ENCODE measurements around the gene PLPPR5. TPM values are rescaled to one million over a fixed set of nuclear protein-coding genes. Genes with fewer than 3 reads are reported as not detected.

The PLPPR5 gene
- total and polyA plus RNA-seq, 2 experiments from 2014 or later = not detected

DNA sequence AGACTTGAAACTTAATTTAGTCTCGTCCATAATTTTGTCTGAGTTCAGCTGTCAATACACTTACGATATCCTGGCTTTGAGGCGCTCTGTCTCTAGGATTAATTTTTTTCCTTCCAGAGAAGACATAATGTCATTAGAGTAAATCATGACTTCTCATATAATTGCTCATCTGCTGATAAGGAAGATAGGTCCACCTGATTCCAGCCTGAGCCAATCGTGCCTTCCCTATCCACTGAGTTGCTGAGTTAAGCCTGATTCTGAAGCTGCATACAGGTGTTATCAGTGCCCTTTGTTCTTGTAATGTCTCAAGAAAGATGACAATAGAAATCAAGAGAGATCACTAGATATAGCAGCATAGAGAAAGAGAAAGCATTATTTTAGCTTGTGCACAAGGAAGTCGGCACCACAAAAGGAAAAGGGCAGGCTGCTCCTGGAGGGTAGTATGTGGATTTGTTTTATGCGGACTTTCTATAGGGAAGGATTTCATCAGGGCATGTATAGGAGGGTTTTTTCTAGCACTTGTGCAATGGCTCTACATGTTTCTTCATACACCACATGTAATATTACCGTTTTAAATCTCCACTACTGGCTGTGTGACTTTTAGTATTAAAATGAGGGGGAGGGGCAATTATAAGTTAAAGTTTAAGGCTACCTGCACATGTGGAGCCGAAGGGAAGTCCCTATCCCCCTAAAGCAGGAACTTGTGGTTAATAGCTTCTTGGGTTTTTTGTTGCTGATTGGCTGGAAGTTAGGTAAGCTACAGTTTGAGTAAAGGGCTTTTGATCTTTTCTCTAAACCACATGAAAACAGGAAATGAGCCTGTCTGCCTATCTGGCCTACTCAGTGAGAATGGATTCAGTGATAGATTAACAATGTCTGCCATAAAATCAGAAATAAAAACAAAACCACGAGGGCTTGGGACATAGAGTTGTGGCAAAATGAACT lies 133.4 kb downstream of the PLPPR5 start:
- Histone ChIP-seq H3K27ac (no peak overlapping the region), H3K4me2 (ENCODE audit: unreplicated experiment) (no peak overlapping the region), H3K27me3 (replicated peaks; ENCODE audit: insufficient read depth) (no peaks in the 10 kb centered on the region), H3K4me1 (ENCODE audit: insufficient read depth) (no peaks in the 10 kb centered on the region), H2AFZ (no peak overlapping the region), H3K9me3 (ENCODE audit: low read depth) (no peaks in the 10 kb centered on the region), H3K9ac (no peak overlapping the region), H3K4me3 (no peak overlapping the region), H3K9me2 (ENCODE audit: insufficient read depth) (0 out of 2 replicates have a peak, but pooled peaks cover 4% of the 10 kb centered on the region), H3F3A (ENCODE audit: insufficient read depth) (no peaks in the 10 kb centered on the region), H3K79me2 (ENCODE audit: insufficient read depth) (no peaks in the 10 kb centered on the region), H3K36me3 (ENCODE audit: low read depth) (no peaks in the 10 kb centered on the region), H4K20me1 (ENCODE audit: insufficient read depth) (no peaks in the 10 kb centered on the region)
- 73 to 75% methylated on average over 9 of the region's 9 CpGs for WGBS, 2 experiments (ENCODE audit: low coverage in 1 of 2, low lambda C conversion rate in 2 of 2, missing lambda C conversion rate in 2 of 2)
- DNase-seq = no peak
- in situ Hi-C loops (cut with MboI) = no loop called here
- no peak for TF ChIP-seq EZH2phosphoT487 (IDR thresholded peaks at IDR 0.05; ENCODE audit: insufficient read depth, low read depth)
- no peak for TF ChIP-seq EZH2 (IDR thresholded peaks at IDR 0.05; ENCODE audit: insufficient read depth, poor library complexity, severe bottlenecking)

DNA sequence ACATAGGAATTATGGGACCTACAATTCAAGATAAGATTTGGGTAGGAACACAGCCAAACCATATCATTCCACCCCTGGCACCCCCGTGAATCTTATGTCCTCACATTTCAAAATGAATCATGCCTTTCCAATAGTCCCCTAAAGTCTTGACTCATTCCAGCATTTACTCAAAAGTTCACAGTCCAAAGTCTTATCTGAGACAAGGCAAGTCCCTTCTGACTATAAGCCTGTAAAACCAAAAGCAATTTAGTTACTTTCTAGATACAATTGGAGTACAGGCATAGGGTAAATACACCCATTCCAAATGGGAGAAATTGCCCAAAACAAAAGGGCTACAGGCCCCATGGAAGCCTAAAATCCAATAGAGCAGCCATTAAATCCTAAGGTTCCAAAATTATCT lies 138.9 kb downstream of the PLPPR5 start:
- Histone ChIP-seq H3K9me3 (ENCODE audit: low read depth) (no peaks in the 10 kb centered on the region), H3K4me1 (ENCODE audit: insufficient read depth) (no peaks in the 10 kb centered on the region), H3K27ac (no peak overlapping the region), H3K9ac (no peak overlapping the region), H3K27me3 (replicated peaks; ENCODE audit: insufficient read depth) (no peaks in the 10 kb centered on the region), H3F3A (ENCODE audit: insufficient read depth) (no peaks in the 10 kb centered on the region), H3K79me2 (ENCODE audit: insufficient read depth) (no peaks in the 10 kb centered on the region), H4K20me1 (ENCODE audit: insufficient read depth) (no peaks in the 10 kb centered on the region), H2AFZ (no peak overlapping the region), H3K4me2 (ENCODE audit: unreplicated experiment) (no peak overlapping the region), H3K36me3 (ENCODE audit: low read depth) (no peaks in the 10 kb centered on the region), H3K4me3 (no peak overlapping the region), H3K9me2 (ENCODE audit: insufficient read depth) (0 out of 2 replicates have a peak, but pooled peaks cover 4% of the 10 kb centered on the region)
- DNase-seq = no peak
- in situ Hi-C loops (cut with MboI) = no loop called here
- 37 to 57% methylated on average over 1 of the region's 1 CpG for WGBS, 2 experiments (ENCODE audit: low coverage in 1 of 2, low lambda C conversion rate in 2 of 2, missing lambda C conversion rate in 2 of 2)
- no peak for TF ChIP-seq EZH2 (IDR thresholded peaks at IDR 0.05; ENCODE audit: insufficient read depth, poor library complexity, severe bottlenecking)
- no peak for TF ChIP-seq EZH2phosphoT487 (IDR thresholded peaks at IDR 0.05; ENCODE audit: insufficient read depth, low read depth)

DNA sequence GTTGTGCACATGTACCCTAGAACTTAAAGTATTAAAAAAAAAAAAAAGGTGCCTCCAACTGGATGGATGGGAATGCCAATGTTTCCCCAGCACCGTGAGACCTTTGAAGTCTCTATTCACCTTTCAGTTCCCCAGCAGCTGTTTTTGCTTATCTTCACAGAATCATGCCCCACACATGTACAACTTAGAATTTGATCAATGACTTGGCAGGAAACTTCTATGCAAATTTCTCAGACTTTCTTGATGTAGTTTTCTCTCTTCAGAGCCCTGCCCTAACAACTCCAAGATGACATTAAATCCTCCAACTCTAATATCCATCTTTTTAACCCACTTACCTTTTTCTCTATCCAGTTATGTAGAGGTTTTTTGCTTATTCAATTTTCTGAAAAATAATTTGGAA lies 144.3 kb downstream of the PLPPR5 start:
- DNase-seq = no peak
- H3K9ac ChIP-seq = no peak overlapping the region
- no peaks in the 10 kb centered on the region for H3K36me3 ChIP-seq (ENCODE audit: low read depth)
- 28% methylated on average over 1 of the region's 1 CpG for WGBS, 2 experiments (ENCODE audit: low coverage in 1 of 2, low lambda C conversion rate in 2 of 2, missing lambda C conversion rate in 2 of 2)
- H3K9me2 ChIP-seq (ENCODE audit: insufficient read depth) = no peaks in the 10 kb centered on the region
- in situ Hi-C loops (cut with MboI) = no loop called here
- H3K4me2 ChIP-seq (ENCODE audit: unreplicated experiment) = no peak overlapping the region
- H3K4me3 ChIP-seq = no peak overlapping the region
- H3F3A ChIP-seq (ENCODE audit: insufficient read depth) = no peaks in the 10 kb centered on the region
- no peak for TF ChIP-seq EZH2 (IDR thresholded peaks at IDR 0.05; ENCODE audit: insufficient read depth, poor library complexity, severe bottlenecking)
- no peak for TF ChIP-seq EZH2phosphoT487 (IDR thresholded peaks at IDR 0.05; ENCODE audit: insufficient read depth, low read depth)
- H3K9me3 ChIP-seq (ENCODE audit: low read depth) = no peaks in the 10 kb centered on the region
- no peaks in the 10 kb centered on the region for H3K4me1 ChIP-seq (ENCODE audit: insufficient read depth)
- H3K79me2 ChIP-seq (ENCODE audit: insufficient read depth) = no peaks in the 10 kb centered on the region
- no peak overlapping the region for H3K27ac ChIP-seq
- H4K20me1 ChIP-seq (ENCODE audit: insufficient read depth) = no peaks in the 10 kb centered on the region
- no peak overlapping the region for H2AFZ ChIP-seq
- no peaks in the 10 kb centered on the region for H3K27me3 ChIP-seq (replicated peaks; ENCODE audit: insufficient read depth)

DNA sequence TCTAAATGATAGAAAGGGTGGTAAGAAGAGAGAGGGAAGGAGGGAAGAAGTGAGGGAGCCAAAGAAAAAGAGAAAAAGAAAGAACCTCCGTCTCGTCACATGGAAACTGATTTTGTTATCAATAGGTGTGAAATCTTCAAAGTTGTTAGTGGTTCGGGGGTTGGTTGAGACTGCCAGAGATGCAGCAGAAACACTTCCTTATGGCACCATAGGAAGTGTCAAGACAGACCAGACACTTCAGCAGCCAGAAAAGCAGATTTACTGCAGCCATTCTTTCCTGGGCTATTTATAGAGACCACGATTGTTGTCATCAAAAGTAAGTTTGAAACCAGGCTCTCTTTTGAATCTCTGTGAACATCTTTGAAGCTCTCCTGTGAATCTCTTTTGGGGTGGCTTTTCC lies 150.5 kb downstream of the PLPPR5 start:
- no peaks in the 10 kb centered on the region for H3K9me3 ChIP-seq (ENCODE audit: low read depth)
- no peaks in the 10 kb centered on the region for H3F3A ChIP-seq (ENCODE audit: insufficient read depth)
- no peak overlapping the region for H2AFZ ChIP-seq
- H3K4me1 ChIP-seq (ENCODE audit: insufficient read depth) = no peaks in the 10 kb centered on the region
- H3K9ac ChIP-seq = no peak overlapping the region
- no peak overlapping the region for H3K4me3 ChIP-seq
- no peak overlapping the region for H3K27ac ChIP-seq
- H3K36me3 ChIP-seq (ENCODE audit: low read depth) = no peaks in the 10 kb centered on the region
- no peaks in the 10 kb centered on the region for H4K20me1 ChIP-seq (ENCODE audit: insufficient read depth)
- no peak overlapping the region for H3K4me2 ChIP-seq (ENCODE audit: unreplicated experiment)
- 5 to 8% methylated on average over 4 of the region's 4 CpGs for WGBS, 2 experiments (ENCODE audit: low coverage in 1 of 2, low lambda C conversion rate in 2 of 2, missing lambda C conversion rate in 2 of 2)
- H3K9me2 ChIP-seq (ENCODE audit: insufficient read depth) = no peaks in the 10 kb centered on the region
- no peaks in the 10 kb centered on the region for H3K79me2 ChIP-seq (ENCODE audit: insufficient read depth)
- in situ Hi-C loops (cut with MboI) = no loop called here
- DNase-seq = no peak
- no peak for TF ChIP-seq EZH2 (IDR thresholded peaks at IDR 0.05; ENCODE audit: insufficient read depth, poor library complexity, severe bottlenecking)
- TF ChIP-seq EZH2phosphoT487 (IDR thresholded peaks at IDR 0.05; ENCODE audit: insufficient read depth, low read depth) = no peak
- no peaks in the 10 kb centered on the region for H3K27me3 ChIP-seq (replicated peaks; ENCODE audit: insufficient read depth)

All from GM23248 (cell line).